HG03175 (cell line): ENCODE results near the gene PSD2.

Source experiments
- ATAC-seq: cut with Tn5 transposase; IDR thresholded peaks from one replicate; pipeline ENCODE4 v1.9.1; 2021; ENCODE audit warnings: mild to moderate bottlenecking, moderate library complexity; ENCODE audit not compliant: unreplicated experiment

PSD2 gene

GRCh38 chr5:139810341-139811273 is 15.0 kb downstream of the PSD2 start:
- ATAC-seq, result no peak

- ATAC-seq, result no peak
Measured at GRCh38 chr5:139811274-139811607, 15.6 kb downstream of the PSD2 start.

- ATAC-seq, result no peak
Measured at GRCh38 chr5:139812323-139812722, 16.7 kb downstream of the PSD2 start.

- no peak for ATAC-seq
Measured at GRCh38 chr5:139812836-139813805, 17.5 kb downstream of the PSD2 start.

- ATAC-seq, result no peak
Measured at GRCh38 chr5:139814191-139814601, 18.6 kb downstream of the PSD2 start.

- ATAC-seq, result no peak
Measured at GRCh38 chr5:139814704-139815280, 19.2 kb downstream of the PSD2 start.

- ATAC-seq, result no peak
Measured at GRCh38 chr5:139816566-139816965, 21.0 kb downstream of the PSD2 start.

GRCh38 chr5:139817362-139817761 is 21.8 kb downstream of the PSD2 start:
- ATAC-seq, result no peak

GRCh38 chr5:139817970-139818369 is 22.4 kb downstream of the PSD2 start:
- ATAC-seq, result no peak

- ATAC-seq, result no peak
Measured at GRCh38 chr5:139820130-139820529, 24.5 kb downstream of the PSD2 start.

GRCh38 chr5:139820606-139821005 is 25.0 kb downstream of the PSD2 start:
- no peak for ATAC-seq

GRCh38 chr5:139821806-139822552 is 26.4 kb downstream of the PSD2 start:
- no peak for ATAC-seq

GRCh38 chr5:139822553-139823425 is 27.2 kb downstream of the PSD2 start:
- no peak for ATAC-seq

- ATAC-seq, result no peak
Measured at GRCh38 chr5:139823757-139824355, 28.2 kb downstream of the PSD2 start.

GRCh38 chr5:139825690-139826089 is 30.1 kb downstream of the PSD2 start:
- no peak for ATAC-seq

- no peak for ATAC-seq
Measured at GRCh38 chr5:139828207-139828895, 32.7 kb downstream of the PSD2 start.

- ATAC-seq, result no peak
Measured at GRCh38 chr5:139829471-139829870, 33.9 kb downstream of the PSD2 start.

- ATAC-seq, result no peak
Measured at GRCh38 chr5:139831624-139832023, 36.0 kb downstream of the PSD2 start.

- ATAC-seq, result no peak
Measured at GRCh38 chr5:139833525-139833924, 37.9 kb downstream of the PSD2 start.
